Activated CD4-positive, CD25-positive, alpha-beta regulatory T cell treated with anti-CD3 and anti-CD28 coated beads, Interleukin-2, amount 50 U/mL, for 72 hours (primary cell): ENCODE results near the gene HIVEP3.
A peak's percentile ranks its signal among the peaks of the same experiment; 100 is the strongest.

Source experiments
- DNase-seq: peaks from one replicate; pipeline ENCODE4 v3.0.0; 2021

The HIVEP3 gene

GRCh38 chr1:41523071-41523470 is 395.7 kb downstream of the HIVEP3 start:
- DNase-seq = no peak

GRCh38 chr1:41521766-41522165 is 397.0 kb downstream of the HIVEP3 start:
- no peak for DNase-seq

GRCh38 chr1:41520951-41521752 is 397.6 kb downstream of the HIVEP3 start:
- DNase-seq = no peak

- DNase-seq = no peak
Measured at GRCh38 chr1:41519667-41520066, 399.1 kb downstream of the HIVEP3 start.

- DNase-seq = no peak
Measured at GRCh38 chr1:41518471-41518870, 400.3 kb downstream of the HIVEP3 start.

- DNase-seq = no peak
Measured at GRCh38 chr1:41517062-41517438, 401.7 kb downstream of the HIVEP3 start.

- peak; percentile 76 for DNase-seq
Measured at GRCh38 chr1:41516168-41517061, 402.3 kb downstream of the HIVEP3 start.

GRCh38 chr1:41515778-41516167 is 402.9 kb downstream of the HIVEP3 start:
- DNase-seq = no peak

GRCh38 chr1:41515131-41515678 is 403.5 kb downstream of the HIVEP3 start:
- no peak for DNase-seq

GRCh38 chr1:41514381-41514780 is 404.3 kb downstream of the HIVEP3 start:
- no peak for DNase-seq

- DNase-seq = peak; percentile 47
Measured at GRCh38 chr1:41513383-41513735, 405.4 kb downstream of the HIVEP3 start.

GRCh38 chr1:41512701-41513382 is 405.9 kb downstream of the HIVEP3 start:
- no peak for DNase-seq

GRCh38 chr1:41511239-41511540 is 407.5 kb downstream of the HIVEP3 start:
- no peak for DNase-seq

- DNase-seq = no peak
Measured at GRCh38 chr1:41510531-41511238, 408.0 kb downstream of the HIVEP3 start.

- DNase-seq = no peak
Measured at GRCh38 chr1:41509270-41509671, 409.5 kb downstream of the HIVEP3 start.

GRCh38 chr1:41508290-41508689 is 410.4 kb downstream of the HIVEP3 start:
- DNase-seq = no peak

- DNase-seq = no peak
Measured at GRCh38 chr1:41507836-41508235, 410.9 kb downstream of the HIVEP3 start.

- DNase-seq = no peak
Measured at GRCh38 chr1:41507110-41507720, 411.5 kb downstream of the HIVEP3 start.

GRCh38 chr1:41504114-41505035 is 414.3 kb downstream of the HIVEP3 start:
- DNase-seq = no peak

- no peak for DNase-seq
Measured at GRCh38 chr1:41503538-41504113, 415.1 kb downstream of the HIVEP3 start.

- no peak for DNase-seq
Measured at GRCh38 chr1:41502912-41503311, 415.8 kb downstream of the HIVEP3 start.
